ENCODE results near the gene ANGPTL7.

- TF ChIP-seq POLR2AphosphoS5 (IDR thresholded peaks at IDR 0.05; ENCODE audit: low read depth, low read length) = no peak
- TF ChIP-seq TAF1 (IDR thresholded peaks at IDR 0.05; ENCODE audit: borderline replicate concordance, insufficient read depth, low read length) = no peak
Measured at GRCh38 chr1:11180342-11180744, 8.8 kb upstream of the ANGPTL7 start.
